H1 (cell line): ENCODE data around the gene CACNA2D1. TPM values are rescaled to one million over a fixed set of nuclear protein-coding genes. Genes with fewer than 3 reads are reported as not detected.

ENCODE experiments used
- CTCF ChIA-PET: fragments of 300-600 bp; sonication (Branson Sonifier 250); formaldehyde crosslinking; loops from one replicate; lab custom pipeline; 2021; ENCODE audit not compliant: partially characterized antibody; lab: Charles Lee
- POLR2A ChIA-PET: fragments of 300-600 bp; sonication (Branson Sonifier 250); formaldehyde crosslinking; loops from one replicate; lab custom pipeline; 2021; ENCODE audit warnings: inconsistent platforms; ENCODE audit not compliant: partially characterized antibody; lab: Charles Lee
- DNase-seq, 2 experiments: peaks; one replicate each; pipeline versions ENCODE4 v3.0.0 to v3.0.0-alpha.2; 2010 to 2022; ENCODE audit warnings: low spot score in 2 of 2, low read depth in 1 of 2, mixed read lengths in 1 of 2
- FAIRE-seq: peaks from 2 replicates; lab custom pipeline; 2011; peaks lifted over from hg19 to GRCh38; lab: Jason Lieb, UNC
- H2AFZ ChIP-seq: 2 replicates; pipeline ENCODE4 v1.8.1; 2012; ENCODE audit warnings: low read length, inconsistent platforms
- H2AK5ac ChIP-seq: 2 replicates; pipeline ENCODE4 v1.6.1; 2013; ENCODE audit warnings: low read depth, low read length
- H2BK120ac ChIP-seq: replicated peaks from 2 replicates; pipeline ENCODE3; 2013; ENCODE audit warnings: low read depth, low read length, inconsistent platforms
- H2BK12ac ChIP-seq: 2 replicates; pipeline ENCODE4 v1.6.1; 2013; ENCODE audit warnings: low read depth, low read length
- H2BK15ac ChIP-seq: 2 replicates; pipeline ENCODE4 v1.6.1; 2013; ENCODE audit warnings: low read length
- H2BK20ac ChIP-seq: 2 replicates; pipeline ENCODE4 v1.6.1; 2013; ENCODE audit warnings: low read length
- H2BK5ac ChIP-seq: 2 replicates; pipeline ENCODE4 v1.6.1; 2013; ENCODE audit warnings: low read depth, low read length
- H3K14ac ChIP-seq: 2 replicates; pipeline ENCODE4 v1.6.1; 2013; ENCODE audit warnings: inconsistent platforms; ENCODE audit not compliant: insufficient read length
- H3K18ac ChIP-seq: 2 replicates; pipeline ENCODE4 v1.6.1; 2013; ENCODE audit warnings: low read length; ENCODE audit errors: extremely low read depth
- H3K23ac ChIP-seq: 2 replicates; pipeline ENCODE4 v1.6.1; 2013; ENCODE audit warnings: inconsistent platforms; ENCODE audit not compliant: insufficient read length
- H3K23me2 ChIP-seq: 2 replicates; pipeline ENCODE4 v1.6.1; 2013; ENCODE audit warnings: low read depth, low read length
- H3K27ac ChIP-seq: 2 replicates; pipeline ENCODE4 v1.6.1; 2011; ENCODE audit warnings: low read depth, low read length, inconsistent platforms
- H3K27me3 ChIP-seq, 4 experiments: replicated peaks in 1 of 4; 1 replicate in 1 of 4; 2 replicates in 3 of 4; pipeline versions ENCODE4 v1.6.1 to v1.8.1; 2011 to 2013; ENCODE audit warnings: low read length in 3 of 4, mild to moderate bottlenecking in 3 of 4, inconsistent platforms in 2 of 4, mixed read lengths in 2 of 4, moderate library complexity in 1 of 4; ENCODE audit not compliant: control insufficient read depth in 3 of 4, insufficient read depth in 3 of 4; ENCODE audit errors: extremely low read depth in 1 of 4
- H3K36me3 ChIP-seq, 4 experiments: 2 replicates each; pipeline versions ENCODE4 v1.6.1 to v1.8.1; 2011 to 2013; ENCODE audit warnings: mild to moderate bottlenecking in 4 of 4, low read length in 3 of 4, moderate library complexity in 2 of 4, control low read depth in 1 of 4, inconsistent platforms in 1 of 4; ENCODE audit not compliant: insufficient read depth in 4 of 4, control insufficient read depth in 2 of 4
- H3K4ac ChIP-seq: replicated peaks from 2 replicates; pipeline ENCODE3; 2013; ENCODE audit warnings: low read length, low read depth, mixed read lengths, inconsistent platforms; ENCODE audit not compliant: insufficient read length
- H3K4me1 ChIP-seq, 4 experiments: replicated peaks in 1 of 4; 1 replicate in 1 of 4; 2 replicates in 3 of 4; pipeline versions ENCODE4 v1.6.1 to v1.8.1; 2011 to 2013; ENCODE audit warnings: low read length in 3 of 4, inconsistent platforms in 2 of 4, mixed read lengths in 1 of 4; ENCODE audit not compliant: insufficient read depth in 4 of 4, control insufficient read depth in 3 of 4
- H3K4me2 ChIP-seq, 2 experiments: 2 replicates each; pipeline versions ENCODE4 v1.6.1 to v1.8.1; 2011 to 2013; ENCODE audit warnings: low read depth in 2 of 2, low read length in 2 of 2, control low read depth in 1 of 2, inconsistent platforms in 1 of 2, mild to moderate bottlenecking in 1 of 2; ENCODE audit not compliant: insufficient read depth in 1 of 2
- H3K4me3 ChIP-seq, 4 experiments: fragments of 200-600, 300-600 bp in 1 of 4; sonication (generic), shearing (Covaris generic), sonication (Bioruptor Twin) in 1 of 4; 2 replicates each; pipeline versions ENCODE4 v1.5.1 to v1.8.1; 2011 to 2016; ENCODE audit warnings: low read length in 4 of 4, low read depth in 3 of 4, control low read depth in 2 of 4, inconsistent platforms in 2 of 4, mild to moderate bottlenecking in 2 of 4, mixed read lengths in 1 of 4, moderate library complexity in 1 of 4; ENCODE audit not compliant: insufficient read depth in 2 of 4; ENCODE audit errors: extremely low read depth in 1 of 4
- H3K56ac ChIP-seq: replicated peaks from 2 replicates; pipeline ENCODE3; 2013; ENCODE audit warnings: low read depth, mild to moderate bottlenecking, mixed read lengths, low read length, inconsistent platforms; ENCODE audit not compliant: insufficient read length
- H3K79me1 ChIP-seq: 2 replicates; pipeline ENCODE4 v1.6.1; 2013; ENCODE audit warnings: low read depth, low read length, control low read depth
- H3K79me2 ChIP-seq, 2 experiments: 2 replicates each; pipeline versions ENCODE4 v1.6.1 to v1.8.1; 2012 to 2013; ENCODE audit warnings: low read length in 2 of 2, mild to moderate bottlenecking in 2 of 2, inconsistent platforms in 1 of 2; ENCODE audit not compliant: insufficient read depth in 2 of 2, control insufficient read depth in 1 of 2
- H3K9ac ChIP-seq, 4 experiments: replicated peaks in 1 of 4; 1 replicate in 1 of 4; 2 replicates in 3 of 4; pipeline versions ENCODE4 v1.6.1 to v1.8.1; 2011 to 2013; ENCODE audit warnings: low read depth in 3 of 4, low read length in 3 of 4, control low read depth in 2 of 4, mild to moderate bottlenecking in 2 of 4, moderate library complexity in 2 of 4, inconsistent platforms in 1 of 4; ENCODE audit errors: extremely low read depth in 1 of 4
- H3K9me3 ChIP-seq, 2 experiments: 2 replicates each; pipeline versions ENCODE4 v1.6.1 to v1.8.1; 2012 to 2013; ENCODE audit warnings: mild to moderate bottlenecking in 2 of 2, moderate library complexity in 2 of 2, control low read depth in 1 of 2, inconsistent platforms in 1 of 2, low read depth in 1 of 2, low read length in 1 of 2, mixed read lengths in 1 of 2; ENCODE audit not compliant: insufficient read depth in 2 of 2
- H4K20me1 ChIP-seq, 2 experiments: replicated peaks in 1 of 2; 2 replicates each; pipeline versions ENCODE3 to v1.8.1; 2011 to 2013; ENCODE audit warnings: inconsistent platforms in 2 of 2, low read length in 2 of 2, mild to moderate bottlenecking in 1 of 2; ENCODE audit not compliant: insufficient read depth in 2 of 2, control insufficient read depth in 1 of 2
- H4K5ac ChIP-seq: 2 replicates; pipeline ENCODE4 v1.6.1; 2013; ENCODE audit warnings: low read length, low read depth, mixed read lengths, inconsistent platforms; ENCODE audit not compliant: insufficient read length
- H4K8ac ChIP-seq: 2 replicates; pipeline ENCODE4 v1.8.0; 2013; ENCODE audit warnings: mild to moderate bottlenecking, moderate library complexity, low read length, inconsistent platforms; ENCODE audit not compliant: insufficient read depth; ENCODE audit errors: extremely low read depth
- H4K91ac ChIP-seq: replicated peaks from 2 replicates; pipeline ENCODE3; 2013; ENCODE audit warnings: low read length, mixed read lengths, inconsistent platforms; ENCODE audit not compliant: insufficient read length
- EGR1 ChIP-seq: IDR thresholded peaks from 2 replicates; pipeline ENCODE4 v1.6.1; 2011; ENCODE audit warnings: low read depth, low read length, borderline replicate concordance
- FOSL1 ChIP-seq: IDR thresholded peaks from 2 replicates; pipeline ENCODE4 v1.6.1; 2011; ENCODE audit warnings: mild to moderate bottlenecking, low read depth, low read length, moderate library complexity; ENCODE audit not compliant: insufficient read depth
- KDM4A ChIP-seq: IDR thresholded peaks from one replicate; pipeline ENCODE4 v1.7.1; 2012; ENCODE audit warnings: low read depth, mild to moderate bottlenecking, moderate library complexity, low read length, inconsistent platforms; ENCODE audit not compliant: severe bottlenecking
- MAX ChIP-seq: IDR thresholded peaks from 2 replicates; pipeline ENCODE4 v1.6.1; 2012; ENCODE audit warnings: inconsistent platforms
- POLR2A ChIP-seq, 2 experiments: IDR thresholded peaks; 1 replicate in 1 of 2; 2 replicates in 1 of 2; pipeline ENCODE4 v1.6.1; 2011; ENCODE audit warnings: low read depth in 2 of 2, low read length in 2 of 2, mild to moderate bottlenecking in 2 of 2; ENCODE audit errors: control extremely low read depth in 1 of 2
- SIRT6 ChIP-seq: IDR thresholded peaks from one replicate; pipeline ENCODE4 v1.7.1; 2012; ENCODE audit warnings: low read length, inconsistent platforms
- TCF12 ChIP-seq: IDR thresholded peaks from 2 replicates; pipeline ENCODE4 v1.6.1; 2011; ENCODE audit warnings: low read depth, mild to moderate bottlenecking, low read length
- WGBS, 2 experiments: shearing (Covaris generic) in 1 of 2; methylation state at CpG; one replicate each; pipeline versions ENCODE4 v1.1.6 to v1.1.7; 2013 to 2015; ENCODE audit warnings: low lambda C conversion rate in 2 of 2, mixed read lengths in 2 of 2, inconsistent platforms in 1 of 2, low coverage in 1 of 2, missing lambda C conversion rate in 1 of 2; ENCODE audit not compliant: insufficient replicate concordance in 2 of 2, insufficient coverage in 1 of 2, insufficient read length in 1 of 2; ENCODE audit errors: extremely low coverage in 1 of 2, missing lambda C conversion rate in 1 of 2; 5-methylcytosine and 5-hydroxymethylcytosine counted together
- polyA plus RNA-seq, 7 experiments: library from polyadenylated mRNA; depleted of rRNA in 3 of 7; stranded (reverse) in 5 of 7; unstranded in 2 of 7; fragments of >200 nt in 5 of 7; fragments of 200-250 nt in 2 of 7; gene quantifications; 1 replicate in 5 of 7; 2 replicates in 1 of 7; 4 replicates in 1 of 7; pipeline versions ENCODE4 v1.2.1 to v1.2.3, GENCODE V29; 2011 to 2013; ENCODE audit warnings: missing spikeins in 2 of 7, mixed read lengths in 2 of 7
- total RNA-seq: library from RNA; stranded (reverse); fragmentation: NEBNext Ultra II Directional; extraction: Animal tissue kit (Norgen Biotek cat#: 25700); gene quantifications from 2 replicates; pipeline ENCODE4 v1.2.1, GENCODE V29; 2021

CACNA2D1 gene
- total and polyA plus RNA-seq, 2 of the 8 experiments (the other 6 are each of a cell fraction or from before 2014, with no cell fraction given), result 4.3 to 27.3 TPM

- H3K23me2 ChIP-seq, result no peaks in the 10 kb centered on the region
- no peak for TF ChIP-seq TCF12
- TF ChIP-seq MAX, result no peak
- no peak for TF ChIP-seq SIRT6
- no peak for TF ChIP-seq POLR2A (IDR thresholded peaks at IDR 0.05; ENCODE audit: control extremely low read depth in 1 of 2, low read depth in 2 of 2, low read length in 2 of 2)
- TF ChIP-seq KDM4A, result no peak
- TF ChIP-seq EGR1, result no peak
- TF ChIP-seq FOSL1, result no peak
- no peak overlapping the region for H2BK12ac ChIP-seq
- FAIRE-seq (no peak), DNase-seq (no peak)
- no peak overlapping the region for H2AFZ ChIP-seq
- no peaks in the 10 kb centered on the region for H3K36me3 ChIP-seq
- H3K14ac ChIP-seq, result no peak overlapping the region
- ChIA-PET CTCF (no interaction called here), POLR2A (no interaction called here)
- no peak overlapping the region for H3K4ac ChIP-seq
- H4K91ac ChIP-seq, result no peak overlapping the region
- no peaks in the 10 kb centered on the region for H3K79me1 ChIP-seq
- no peak overlapping the region for H2BK15ac ChIP-seq
- no peaks in the 10 kb centered on the region for H4K20me1 ChIP-seq
- H3K9me3 ChIP-seq, result peaks cover 0 to 7% of the 10 kb centered on the region in 2 experiments; a peak in 1 of 4 replicates
- H3K9ac ChIP-seq, result no peak overlapping the region
- H3K4me3 ChIP-seq, result no peak overlapping the region
- 95% methylated on average over 13 of the region's 13 CpGs; no CpG with 5 or more reads in 1 of the 2 experiments for WGBS, 2 experiments
- H3K4me2 ChIP-seq, result no peak overlapping the region
- no peaks in the 10 kb centered on the region for H3K27me3 ChIP-seq
- no peak overlapping the region for H2BK120ac ChIP-seq
- H2BK20ac ChIP-seq, result no peak overlapping the region
- H2AK5ac ChIP-seq, result no peak overlapping the region
- no peak overlapping the region for H3K23ac ChIP-seq
- H4K8ac ChIP-seq, result no peak overlapping the region; the same call in 1 of the 2 replicates
- H3K4me1 ChIP-seq, result no peaks in the 10 kb centered on the region
- no peak overlapping the region for H3K18ac ChIP-seq
- no peak overlapping the region for H2BK5ac ChIP-seq
- no peak overlapping the region for H3K56ac ChIP-seq
- no peak overlapping the region for H3K27ac ChIP-seq
- H4K5ac ChIP-seq, result no peak overlapping the region
- no peaks in the 10 kb centered on the region for H3K79me2 ChIP-seq
Observed at GRCh38 chr7:82202107-82202506, 241.5 kb downstream of the CACNA2D1 start.
